Esophagus squamous epithelium (tissue), 5 donors: Measurements from ENCODE around the gene CD4. TPM values are rescaled to one million over a fixed set of nuclear protein-coding genes. Genes with fewer than 3 reads are reported as not detected.
A peak's percentile ranks its signal among the peaks of the same experiment; 100 is the strongest.

Source experiments
- DNase-seq: peaks from one replicate; lab custom pipeline; 2025; lab: John Stamatoyannopoulos, UW
- H3K27ac ChIP-seq, 4 donors: fragments of 200-600 bp; sonication (generic); one replicate each; pipeline ENCODE4 v1.5.1; 2016 to 2019; ENCODE audit warnings: mild to moderate bottlenecking in 1 of 4
- H3K27me3 ChIP-seq, 4 donors: fragments of 200-600 bp; sonication (generic); 1 replicate in 3 of 4; 2 replicates in 1 of 4; pipeline versions ENCODE4 v1.5.1 to v1.6.0; 2017 to 2021; ENCODE audit warnings: antibody characterized with exemption in 1 of 4
- H3K36me3 ChIP-seq, 3 donors: fragments of 200-600 bp; sonication (generic); one replicate each; pipeline ENCODE4 v1.5.1; 2016 to 2019
- H3K4me1 ChIP-seq, 3 donors: fragments of 200-600 bp; sonication (generic); one replicate each; pipeline ENCODE4 v1.5.1; 2017 to 2019
- H3K4me3 ChIP-seq, 4 donors: fragments of 200-600 bp; sonication (generic); 1 replicate in 3 of 4; 2 replicates in 1 of 4; pipeline ENCODE4 v1.5.1; 2016 to 2019; ENCODE audit warnings: mild to moderate bottlenecking in 2 of 4, moderate library complexity in 1 of 4
- H3K9me3 ChIP-seq, 3 donors: fragments of 200-600 bp; sonication (generic); one replicate each; pipeline ENCODE4 v1.5.1; 2016 to 2019
- CTCF ChIP-seq, 6 experiments: fragments of 450-650 bp in 4 of 6; fragments of 200-600 bp in 2 of 6; sonication (generic) in 2 of 6; IDR thresholded peaks; one replicate each; pipeline ENCODE4 v1.5.1; 2016 to 2019; ENCODE audit warnings: antibody characterized with exemption in 6 of 6, mild to moderate bottlenecking in 4 of 6, moderate library complexity in 4 of 6
- POLR2A ChIP-seq, 4 donors: fragments of 450-650 bp; IDR thresholded peaks; one replicate each; pipeline ENCODE4 v1.6.1; 2017; ENCODE audit warnings: antibody characterized with exemption in 4 of 4, mild to moderate bottlenecking in 4 of 4, moderate library complexity in 3 of 4
- WGBS, 2 donors: methylation state at CpG; one replicate each; pipeline ENCODE4 v1.1.5; 2018; 5-methylcytosine and 5-hydroxymethylcytosine counted together
- intact Hi-C: fragments of 100-400 bp; cut with DNase I; formaldehyde crosslinking; loops from one replicate; pipeline ENCODE4 v1.15.0; 2022
- total RNA-seq, 4 donors: library from RNA; depleted of rRNA; stranded (reverse); fragments of >200 nt; gene quantifications; one replicate each; pipeline ENCODE4 v1.1.0, GENCODE V29; 2016
- donor health status: DM: yes; HTN: yes; CAD: no.

Gene CD4
- total RNA-seq, 4 donors from 2014 or later, result 1.2 to 11.8 (median 5.0) TPM

DNA sequence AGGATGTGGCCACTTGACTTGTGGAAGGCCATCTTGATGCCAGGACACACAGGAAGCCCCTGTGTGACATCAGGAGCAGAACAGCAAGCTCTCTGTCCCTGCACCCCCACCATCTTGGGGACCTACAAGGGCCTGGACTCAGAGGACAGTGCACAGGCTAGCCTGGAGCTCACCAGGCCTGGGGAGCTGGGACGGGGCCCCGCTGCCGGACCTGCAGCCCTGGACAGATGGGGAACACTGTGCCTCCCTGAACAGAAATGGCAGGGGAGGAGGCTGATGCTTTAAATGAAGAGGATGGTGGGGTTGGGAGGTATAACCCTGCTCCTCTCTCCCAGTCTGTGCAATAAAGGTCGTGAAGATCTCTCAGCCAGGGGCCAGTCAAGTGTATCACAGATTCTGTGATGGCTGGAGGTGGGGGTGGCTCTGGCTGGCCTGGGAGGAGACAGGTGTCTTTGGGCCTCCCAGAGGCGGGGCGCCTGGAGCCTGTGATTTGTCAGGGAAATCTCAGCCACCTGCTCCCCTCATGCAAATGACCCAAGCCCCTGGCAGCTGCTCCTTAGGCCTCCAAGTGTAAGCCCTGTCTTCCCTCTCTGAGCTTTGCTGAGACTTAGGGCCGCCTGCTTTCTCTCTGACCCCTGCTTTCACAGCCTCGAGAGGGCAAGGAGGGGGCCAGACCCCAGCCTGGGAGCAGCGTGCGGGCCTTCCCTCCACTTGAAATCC lies 50.3 kb downstream of the CD4 start:
- WGBS, 2 donors, result no CpG with 5 or more reads among the region's 10 CpGs
- H3K4me3 ChIP-seq, result no peak overlapping the region
- DNase-seq, result no peak
- peak overlapping the region in 1 of 4 donors; percentile 44 for H3K27ac ChIP-seq
- intact Hi-C loops, result no loop called here
- TF ChIP-seq CTCF (IDR thresholded peaks at IDR 0.05) (no peak), POLR2A (IDR thresholded peaks at IDR 0.05) (no peak)
- no peaks in the 10 kb centered on the region for H3K9me3 ChIP-seq
- H3K36me3 ChIP-seq, result peaks cover 0 to 34% (median 0%) of the 10 kb centered on the region in 3 donors
- peaks cover 0 to 5% (median 0%) of the 10 kb centered on the region in 3 donors for H3K4me1 ChIP-seq
- H3K27me3 ChIP-seq, result no peaks in the 10 kb centered on the region

DNA sequence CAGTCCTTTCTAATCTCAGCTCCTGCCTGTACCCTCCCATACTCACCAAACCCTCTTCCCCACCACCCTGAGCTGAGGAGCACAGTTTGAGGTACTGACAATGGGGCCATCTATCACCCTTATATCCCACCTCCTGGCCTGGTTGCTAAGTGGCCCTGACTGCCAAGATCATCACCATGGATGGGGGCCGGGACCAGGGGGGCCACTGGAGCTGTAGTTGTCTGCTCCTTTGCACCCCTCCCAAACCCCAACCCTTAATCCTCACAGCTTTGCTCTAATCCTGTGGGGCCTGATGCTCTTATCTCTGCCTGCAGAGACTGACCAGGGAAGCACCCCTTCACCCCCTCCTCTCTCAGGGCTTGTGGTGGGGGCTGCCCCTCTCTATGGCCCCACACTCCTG lies 51.0 kb downstream of the CD4 start:
- Histone ChIP-seq H3K27ac (peak overlapping the region in 1 of 4 donors; percentile 44), H3K36me3 (peaks cover 0 to 39% (median 0%) of the 10 kb centered on the region in 3 donors), H3K9me3 (no peaks in the 10 kb centered on the region), H3K27me3 (no peaks in the 10 kb centered on the region), H3K4me3 (no peak overlapping the region), H3K4me1 (peaks cover 0 to 5% (median 0%) of the 10 kb centered on the region in 3 donors)
- WGBS, 2 donors, result 50% methylated on average over 1 of the region's 1 CpG; no CpG with 5 or more reads in 1 of the 2 donors
- DNase-seq, result no peak
- TF ChIP-seq CTCF (IDR thresholded peaks at IDR 0.05) (no peak), POLR2A (IDR thresholded peaks at IDR 0.05) (no peak)
- intact Hi-C loops, result no loop called here

DNA sequence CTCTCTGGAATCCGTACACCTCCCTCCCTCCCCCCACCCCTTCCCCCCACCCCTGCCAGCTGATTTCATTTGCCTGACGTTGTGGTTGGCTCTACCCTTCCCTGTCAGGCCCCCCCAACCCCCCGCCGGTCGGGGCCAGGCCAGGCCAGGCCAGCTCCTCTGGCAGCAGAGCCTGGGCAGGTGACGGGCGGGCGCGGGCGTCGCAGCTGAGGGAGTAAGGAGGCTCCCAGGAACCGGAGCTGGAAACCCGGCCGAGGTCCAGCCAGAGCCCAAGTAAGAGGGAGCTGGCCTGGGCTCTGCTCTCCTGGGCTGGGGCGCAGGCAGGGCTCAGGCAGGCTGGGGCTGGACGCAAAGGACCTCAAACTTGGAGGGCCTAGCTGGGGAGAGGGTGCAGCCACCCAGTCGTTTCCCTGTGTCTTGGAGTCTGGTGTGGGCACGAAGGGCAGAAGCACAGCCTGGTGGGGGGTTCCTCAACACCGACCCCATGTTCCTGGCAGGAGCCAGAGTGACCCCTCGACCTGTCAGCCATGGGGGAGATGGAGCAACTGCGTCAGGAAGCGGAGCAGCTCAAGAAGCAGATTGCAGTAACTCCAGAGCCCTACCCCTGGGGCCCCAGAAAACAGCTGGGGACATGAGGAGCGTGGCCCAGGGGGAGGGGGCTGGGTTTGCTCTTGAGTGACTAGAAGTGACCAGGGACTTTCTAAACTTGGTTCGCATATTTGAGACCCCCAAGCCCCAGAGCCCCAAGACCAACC lies 51.6 kb downstream of the CD4 start, which contains the start of gene GNB3:
GNB3 (plus strand) TSS at position 165 of the 755 bp plus-strand sequence; CDS start at position 528, 363 bp downstream.
- Histone ChIP-seq H3K4me3 (no peak within 1 kb of the TSS), H3K36me3 (peaks cover 0 to 45% (median 0%) of the 10 kb centered on the region in 3 donors), H3K27ac (peak within 1 kb of the TSS in 1 of 4 donors; percentile 44), H3K27me3 (no peaks in the 10 kb centered on the region), H3K4me1 (no peaks in the 10 kb centered on the region), H3K9me3 (no peaks in the 10 kb centered on the region)
- intact Hi-C loops, result no loop called here
- 22 to 66% methylated on average over 2 to 6 of the region's 24 CpGs for WGBS, 2 donors
- TF ChIP-seq CTCF (IDR thresholded peaks at IDR 0.05) (no peak), POLR2A (IDR thresholded peaks at IDR 0.05) (no peak)
- DNase-seq, result no peak

DNA sequence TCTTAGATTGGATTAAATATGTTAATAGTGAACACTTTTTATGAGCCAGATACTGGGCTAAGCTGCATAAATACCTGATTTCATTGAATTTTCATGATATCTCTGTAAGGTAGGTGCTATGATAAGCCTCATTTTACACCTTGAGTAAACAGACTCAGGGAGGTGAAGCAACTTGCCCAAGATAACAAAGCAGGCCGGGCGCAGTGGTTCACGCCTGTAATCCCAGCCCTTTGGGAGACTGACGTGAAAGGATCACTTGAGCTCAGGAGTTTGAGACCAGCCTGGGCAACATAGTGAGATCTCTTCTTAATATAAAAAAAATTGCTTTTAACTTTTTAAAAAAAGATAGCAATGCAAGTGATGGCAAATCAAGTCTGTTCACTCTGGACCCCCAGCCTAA lies 52.7 kb downstream of the CD4 start:
- DNase-seq, result no peak

More for the DNA sequence above, 52.7 kb downstream of the CD4 start:
- WGBS, 2 donors, result 43 to 52% methylated on average over 4 of the region's 4 CpGs
- TF ChIP-seq CTCF (IDR thresholded peaks at IDR 0.05) (no peak), POLR2A (IDR thresholded peaks at IDR 0.05) (no peak)
- no peaks in the 10 kb centered on the region for H3K27me3 ChIP-seq
- peaks cover 0 to 48% (median 0%) of the 10 kb centered on the region in 3 donors for H3K36me3 ChIP-seq
- no peak overlapping the region for H3K27ac ChIP-seq
- H3K9me3 ChIP-seq, result no peaks in the 10 kb centered on the region
- no peaks in the 10 kb centered on the region for H3K4me1 ChIP-seq
- intact Hi-C loops, result no loop called here
- no peak overlapping the region for H3K4me3 ChIP-seq
